Sigmoid colon (tissue), 4 donors: Measurements from ENCODE around the gene NRG3.

Source experiments
- CTCF ChIP-seq, 4 experiments: fragments of 450-650 bp in 3 of 4; fragments of 200-600 bp in 1 of 4; IDR thresholded peaks; one replicate each; pipeline ENCODE4 v1.5.1; 2016 to 2019; ENCODE audit warnings: antibody characterized with exemption in 4 of 4, mild to moderate bottlenecking in 3 of 4, moderate library complexity in 2 of 4
- EP300 ChIP-seq, 4 donors: sonication (generic); formaldehyde crosslinking; IDR thresholded peaks; one replicate each; pipeline ENCODE4 v1.6.1; 2017; ENCODE audit warnings: antibody characterized with exemption in 4 of 4
- POLR2A ChIP-seq, 2 donors: fragments of 450-650 bp; IDR thresholded peaks; one replicate each; pipeline ENCODE4 v1.6.1; 2016; ENCODE audit warnings: antibody characterized with exemption in 2 of 2, mild to moderate bottlenecking in 2 of 2, moderate library complexity in 2 of 2
- POLR2AphosphoS5 ChIP-seq, 4 donors: sonication (generic); formaldehyde crosslinking; IDR thresholded peaks; one replicate each; pipeline ENCODE4 v1.6.1; 2017; ENCODE audit warnings: antibody characterized with exemption in 4 of 4

GRCh38 chr10:82932451-82932850 lies 1057.5 kb downstream of the NRG3 start:
- TF ChIP-seq POLR2A (IDR thresholded peaks at IDR 0.05) = no peak
- no peak for TF ChIP-seq CTCF (IDR thresholded peaks at IDR 0.05)
- no peak for TF ChIP-seq POLR2AphosphoS5 (IDR thresholded peaks at IDR 0.05)
- TF ChIP-seq EP300 (IDR thresholded peaks at IDR 0.05) = no peak
